GM21786 (cell line): ENCODE data around the gene TAS2R41.
"Not testable (repeated sequence)": the region's sequence is repeated elsewhere in the genome, so short reads cannot be mapped to it uniquely, and the experiment has no call there.

Experiments used
- ATAC-seq: cut with Tn5 transposase; IDR thresholded peaks from one replicate; pipeline ENCODE4 v1.9.1; 2021; ENCODE audit not compliant: unreplicated experiment

Gene TAS2R41

GRCh38 chr7:143514995-143515735 lies 37.5 kb downstream of the TAS2R41 start:
- ATAC-seq, result no peak

- no peak for ATAC-seq
Observed at GRCh38 chr7:143516981-143517380, 39.3 kb downstream of the TAS2R41 start.

- ATAC-seq, result no peak
Observed at GRCh38 chr7:143518521-143518920, 40.8 kb downstream of the TAS2R41 start.

- no peak for ATAC-seq
Observed at GRCh38 chr7:143518941-143519340, 41.3 kb downstream of the TAS2R41 start.

- ATAC-seq, result no peak
Observed at GRCh38 chr7:143519411-143520131, 41.9 kb downstream of the TAS2R41 start.

- ATAC-seq, result not testable (repeated sequence)
Observed at GRCh38 chr7:143522309-143522916, 44.7 kb downstream of the TAS2R41 start.
